HepG2 (cell line): ENCODE measurements around the gene RNASE8. TPM values are rescaled to one million over a fixed set of nuclear protein-coding genes. Genes with fewer than 3 reads are reported as not detected.

Source experiments
- AFF4 ChIP-seq: sonication (generic); formaldehyde crosslinking; IDR thresholded peaks from 2 replicates; pipeline ENCODE4 v1.4.0; 2020; ENCODE audit warnings: missing genetic modification reagents
- BORCS8-MEF2B ChIP-seq: sonication (generic); formaldehyde crosslinking; IDR thresholded peaks from 2 replicates; pipeline ENCODE4 v1.8.0; 2022; ENCODE audit warnings: mild to moderate bottlenecking, missing genetic modification reagents
- BRD4 ChIP-seq: sonication (generic); formaldehyde crosslinking; IDR thresholded peaks from 2 replicates; pipeline ENCODE4 v1.4.0; 2020; ENCODE audit warnings: missing genetic modification reagents
- CBFB ChIP-seq: sonication (generic); formaldehyde crosslinking; IDR thresholded peaks from 2 replicates; pipeline ENCODE4 v1.4.0; 2020; ENCODE audit warnings: missing genetic modification reagents
- CHD4 ChIP-seq: fragments of 200-600 bp; sonication (generic); IDR thresholded peaks from 2 replicates; pipeline ENCODE4 v1.7.0; 2017; ENCODE audit warnings: mild to moderate bottlenecking, low read length, borderline replicate concordance
- CREM ChIP-seq, 2 experiments: sonication (generic) in 1 of 2; formaldehyde crosslinking in 1 of 2; IDR thresholded peaks; 2 replicates each; pipeline versions ENCODE4 v1.4.0 to v1.6.1; 2016 to 2020; ENCODE audit warnings: antibody characterized with exemption in 1 of 2, mild to moderate bottlenecking in 1 of 2, missing genetic modification reagents in 1 of 2
- ETV5 ChIP-seq: IDR thresholded peaks from 2 replicates; pipeline ENCODE4 v1.6.1; 2018; ENCODE audit warnings: missing biosample characterization, missing genetic modification reagents, inconsistent platforms, borderline replicate concordance
- JDP2 ChIP-seq: sonication (generic); formaldehyde crosslinking; IDR thresholded peaks from 2 replicates; pipeline ENCODE4 v1.8.1; 2022; ENCODE audit warnings: missing genetic modification reagents, borderline replicate concordance
- KLF12 ChIP-seq: sonication (generic); formaldehyde crosslinking; IDR thresholded peaks from 2 replicates; pipeline ENCODE4 v1.4.0; 2020; ENCODE audit warnings: missing genetic modification reagents, borderline replicate concordance
- KLF13 ChIP-seq: sonication (generic); formaldehyde crosslinking; IDR thresholded peaks from 2 replicates; pipeline ENCODE4 v1.4.0; 2020; ENCODE audit warnings: mild to moderate bottlenecking, missing genetic modification reagents
- NCOA5 ChIP-seq: sonication (generic); formaldehyde crosslinking; IDR thresholded peaks from 2 replicates; pipeline ENCODE4 v1.4.0; 2020; ENCODE audit warnings: missing genetic modification reagents
- RFX5 ChIP-seq: IDR thresholded peaks from 2 replicates; pipeline ENCODE4 v1.6.1; 2011; ENCODE audit warnings: low read depth, low read length, improper control_type of control experiment
- SIN3B ChIP-seq: fragments of 150-350 bp; IDR thresholded peaks from 2 replicates; pipeline ENCODE4 v1.6.1; 2014; ENCODE audit warnings: low read length
- SP2 ChIP-seq: sonication (generic); formaldehyde crosslinking; IDR thresholded peaks from 2 replicates; pipeline ENCODE4 v1.5.1; 2020; ENCODE audit warnings: mild to moderate bottlenecking, missing genetic modification reagents
- SRF ChIP-seq: IDR thresholded peaks from 2 replicates; pipeline ENCODE4 v1.6.1; 2011; ENCODE audit warnings: mild to moderate bottlenecking, low read depth, low read length, moderate library complexity
- TBL1XR1 ChIP-seq: fragments of 150-350 bp; IDR thresholded peaks from 2 replicates; pipeline ENCODE4 v1.6.1; 2014; ENCODE audit warnings: borderline replicate concordance, low read length; ENCODE audit not compliant: partially characterized antibody
- THAP11 ChIP-seq: IDR thresholded peaks from 2 replicates; pipeline ENCODE4 v1.6.1; 2016; ENCODE audit warnings: missing biosample characterization, missing genetic modification reagents
- ZFAT ChIP-seq: sonication (generic); formaldehyde crosslinking; conservative IDR thresholded peaks from 2 replicates; pipeline ENCODE4 v1.8.1; 2023; ENCODE audit warnings: missing genetic modification reagents, inconsistent platforms
- ZFP36L2 ChIP-seq: sonication (generic); formaldehyde crosslinking; IDR thresholded peaks from 2 replicates; pipeline ENCODE4 v1.4.0; 2020; ENCODE audit warnings: missing genetic modification reagents
- ZFP62 ChIP-seq: sonication (generic); formaldehyde crosslinking; IDR thresholded peaks from 2 replicates; pipeline ENCODE4 v1.4.0; 2020; ENCODE audit warnings: missing genetic modification reagents
- ZNF136 ChIP-seq: sonication (generic); formaldehyde crosslinking; IDR thresholded peaks from 2 replicates; pipeline ENCODE4 v1.8.1; 2022; ENCODE audit warnings: low read depth, mild to moderate bottlenecking, moderate library complexity, missing genetic modification reagents
- ZNF205 ChIP-seq: IDR thresholded peaks from 2 replicates; pipeline ENCODE4 v1.6.1; 2018; ENCODE audit warnings: missing biosample characterization, missing genetic modification reagents
- ZNF362 ChIP-seq: sonication (generic); formaldehyde crosslinking; IDR thresholded peaks from 2 replicates; pipeline ENCODE4 v1.4.0; 2020; ENCODE audit warnings: missing genetic modification reagents, mild to moderate bottlenecking, borderline replicate concordance
- ZNF496 ChIP-seq: sonication (generic); formaldehyde crosslinking; IDR thresholded peaks from 2 replicates; pipeline ENCODE4 v1.8.1; 2023; ENCODE audit warnings: mild to moderate bottlenecking, moderate library complexity, missing genetic modification reagents; ENCODE audit not compliant: insufficient replicate concordance
- ZNF546 ChIP-seq: sonication (generic); formaldehyde crosslinking; conservative IDR thresholded peaks from 2 replicates; pipeline ENCODE4 v1.8.1; 2023; ENCODE audit warnings: mild to moderate bottlenecking, missing genetic modification reagents
- ZNF7 ChIP-seq: IDR thresholded peaks from 2 replicates; pipeline ENCODE4 v1.6.1; 2016; ENCODE audit warnings: missing biosample characterization, missing genetic modification reagents
- ZNF724P ChIP-seq: sonication (generic); formaldehyde crosslinking; IDR thresholded peaks from 2 replicates; pipeline ENCODE4 v1.8.0; 2022; ENCODE audit warnings: missing genetic modification reagents, borderline replicate concordance
- polyA plus RNA-seq, 8 experiments: library from polyadenylated mRNA; depleted of rRNA in 3 of 8; stranded (reverse) in 7 of 8; unstranded in 1 of 8; fragments of >200 nt; fragmentation: Illumina TruSeq in 4 of 8; extraction: Trizol in 4 of 8; gene quantifications; 2 replicates each; pipeline versions ENCODE4 v1.2.1 to v1.2.3, GENCODE V29; 2011 to 2016; ENCODE audit warnings: low read depth in 4 of 8, missing spikeins in 1 of 8, mixed read lengths in 1 of 8; ENCODE audit not compliant: insufficient read depth in 1 of 8
- total RNA-seq, 5 experiments: library from RNA; depleted of rRNA; stranded (reverse); fragments of >200 nt; fragmentation: Illumina TruSeq; extraction: Trizol; gene quantifications; 2 replicates each; pipeline ENCODE4 v1.2.3, GENCODE V29; 2016; ENCODE audit warnings: low read depth in 1 of 5

RNASE8 gene
- total and polyA plus RNA-seq, 2 of the 13 experiments (the other 11 are each of a cell fraction or from before 2014, with no cell fraction given) = not detected

GRCh38 chr14:21106498-21107282 lies 49.1 kb downstream of the RNASE8 start (continued):
- TF ChIP-seq SP2 (CRISPR knock-in tag) = no peak
- TF ChIP-seq ZFAT (CRISPR knock-in tag) = no peak
- TF ChIP-seq BORCS8-MEF2B (CRISPR knock-in tag) = no peak
- no peak for TF ChIP-seq ZFP62 (CRISPR knock-in tag)
- no peak for TF ChIP-seq ZNF7 (CRISPR knock-in tag)
- peak; percentile 80 for TF ChIP-seq THAP11 (CRISPR knock-in tag)
- TF ChIP-seq CREM (IDR thresholded peaks at IDR 0.05) = peak; percentile 46; the same call in 1 of the 2 replicates
- no peak for TF ChIP-seq CREM (CRISPR knock-in tag; IDR thresholded peaks at IDR 0.05)
- TF ChIP-seq ZFP36L2 = 0 out of 2 replicates have a peak, but pooled peaks have one; percentile 36
- TF ChIP-seq CHD4 = peak; percentile 31; the same call in 1 of the 2 replicates
- TF ChIP-seq NCOA5 (CRISPR knock-in tag) = no peak
- no peak for TF ChIP-seq ZNF546 (CRISPR knock-in tag)
- no peak for TF ChIP-seq TBL1XR1
- TF ChIP-seq ZNF205 (CRISPR knock-in tag) = peak; percentile 91
- TF ChIP-seq KLF13 (CRISPR knock-in tag) = no peak
- TF ChIP-seq ZNF362 (CRISPR knock-in tag) = no peak
- no peak; the same call in 1 of the 2 replicates for TF ChIP-seq ETV5 (CRISPR knock-in tag)
- no peak for TF ChIP-seq ZNF724P (CRISPR knock-in tag)
- no peak for TF ChIP-seq JDP2
- no peak for TF ChIP-seq SIN3B
- no peak for TF ChIP-seq CBFB
- no peak for TF ChIP-seq BRD4 (CRISPR knock-in tag)
- peak; percentile 63; the same call in 1 of the 2 replicates for TF ChIP-seq KLF12 (CRISPR knock-in tag)
- TF ChIP-seq RFX5 = no peak
- 0 out of 2 replicates have a peak, but pooled peaks have one; percentile 1 for TF ChIP-seq ZNF136
- TF ChIP-seq SRF = no peak
- no peak for TF ChIP-seq AFF4
- no peak for TF ChIP-seq ZNF496 (CRISPR knock-in tag)
